DOHH2 (cell line): ENCODE measurements around the gene SYN1.

Experiments used
- CTCF ChIP-seq: fragments of 200-600 bp; sonication (generic); IDR thresholded peaks from one replicate; pipeline ENCODE4 v1.5.1; 2014; ENCODE audit warnings: antibody characterized with exemption, mild to moderate bottlenecking, low read depth, low read length; ENCODE audit not compliant: poor library complexity, severe bottlenecking
- EZH2phosphoT487 ChIP-seq: fragments of 200-600 bp; sonication (generic); IDR thresholded peaks from 2 replicates; pipeline ENCODE4 v1.6.1; 2017; ENCODE audit warnings: borderline replicate concordance, mild to moderate bottlenecking, antibody characterized with exemption, low read length, moderate library complexity, mixed read lengths

GRCh38 chrX:47661539-47661938, 41.9 kb upstream of the SYN1 start:
- TF ChIP-seq CTCF (no peak), EZH2phosphoT487 (no peak)
